IPS DF 19.7 (cell line): ENCODE results near the gene CD83.
"Not testable (repeated sequence)": the region's sequence is repeated elsewhere in the genome, so short reads cannot be mapped to it uniquely, and the experiment has no call there.

Source experiments
- DNase-seq: peaks from one replicate; pipeline ENCODE4 v3.0.0-alpha.2; 2013; ENCODE audit warnings: low read depth, low spot score

CD83 gene

DNA sequence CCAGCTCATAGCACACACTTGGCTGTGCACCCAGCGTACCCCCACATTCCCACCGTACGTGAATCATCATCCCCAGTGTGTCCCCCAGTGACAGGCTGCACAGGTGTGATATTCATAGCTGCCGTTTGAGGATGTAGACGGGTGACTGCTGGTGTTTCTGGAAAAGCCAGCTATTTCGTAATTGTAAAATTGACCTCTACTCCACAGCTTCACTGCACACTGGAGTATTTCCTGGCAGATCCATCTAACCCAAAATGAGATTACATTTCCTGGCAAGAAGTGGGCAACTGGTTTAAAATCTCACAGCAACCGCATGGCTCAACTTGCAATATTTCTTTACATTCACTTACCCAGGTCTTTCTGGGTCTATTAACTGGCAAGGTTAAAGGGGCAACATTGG is 30.3 kb downstream of the CD83 start:
- no peak for DNase-seq

DNA sequence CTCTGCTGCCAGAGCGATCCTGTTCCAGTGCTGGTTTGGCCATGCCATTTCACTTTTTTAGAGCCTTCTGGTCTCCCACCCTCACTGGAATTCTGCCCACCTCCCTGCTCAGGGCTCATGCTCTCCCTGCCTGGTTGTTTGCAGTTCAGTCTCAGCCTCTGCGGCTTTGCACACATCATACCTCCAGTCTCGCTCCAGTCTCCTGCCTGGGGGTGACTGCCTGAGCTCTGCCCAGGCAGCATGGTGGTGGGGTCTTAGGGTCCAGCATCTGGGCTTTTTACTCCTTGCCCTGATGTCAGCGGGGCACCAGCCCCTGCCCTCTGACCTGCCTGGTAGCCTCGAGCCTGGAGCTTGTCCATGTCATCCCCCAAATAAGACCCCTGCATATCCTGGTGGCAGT is 30.9 kb downstream of the CD83 start:
- no peak for DNase-seq

DNA sequence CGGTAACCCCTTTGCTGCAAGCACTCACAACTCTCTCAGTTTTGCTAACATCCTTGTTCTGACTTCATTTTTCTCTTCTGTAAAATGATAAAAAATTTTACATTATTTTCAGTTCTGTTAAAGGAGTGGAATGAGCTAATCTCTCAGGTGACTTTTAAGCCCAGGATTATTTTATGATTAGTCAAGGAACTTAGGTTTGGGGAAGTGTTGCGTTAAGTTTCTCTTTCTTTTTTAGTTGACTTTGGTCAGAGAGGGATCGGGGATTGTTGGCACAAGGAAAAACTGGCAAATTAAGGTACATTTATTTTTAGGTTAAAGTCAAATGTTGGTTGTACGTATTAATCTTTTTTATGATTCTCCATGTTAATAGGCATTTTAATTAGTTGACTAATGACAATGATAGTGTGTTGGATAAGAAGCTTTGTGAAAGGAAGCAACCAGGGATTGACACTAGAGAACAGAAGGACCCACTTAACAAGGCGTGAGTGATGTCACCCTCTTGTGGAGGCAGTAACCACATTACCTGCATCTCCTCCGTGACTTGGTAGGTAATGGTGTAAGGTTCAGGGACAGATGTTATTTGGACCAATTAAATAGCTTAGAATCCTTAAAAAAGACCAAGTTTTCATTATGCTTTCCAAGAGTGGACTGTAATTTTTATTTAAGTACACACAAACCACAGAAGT is 31.6 kb downstream of the CD83 start:
- no peak for DNase-seq

DNA sequence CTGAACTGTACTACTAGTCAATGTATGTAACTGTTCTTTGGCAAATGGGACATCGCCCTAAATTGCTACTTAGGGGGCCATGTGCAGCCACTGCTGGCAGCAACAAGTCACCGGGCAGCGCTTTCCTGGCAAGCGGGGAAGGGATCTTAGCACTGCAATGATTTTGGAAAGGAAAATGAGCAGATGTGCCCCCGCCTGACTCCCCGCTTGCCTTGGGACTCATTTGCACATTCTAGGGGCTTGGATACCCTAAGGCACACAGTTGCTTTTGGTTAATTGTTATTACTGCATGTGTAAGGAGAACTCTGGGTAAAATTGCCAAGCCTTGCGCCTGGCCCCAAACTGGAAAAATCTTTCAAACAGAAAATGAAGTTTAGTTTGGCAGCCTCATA is 32.2 kb downstream of the CD83 start:
- DNase-seq: no peak

- not testable (repeated sequence) for DNase-seq
These were observed 33.7 kb downstream of the CD83 start for GRCh38 chr6:14151300-14151699.

DNA sequence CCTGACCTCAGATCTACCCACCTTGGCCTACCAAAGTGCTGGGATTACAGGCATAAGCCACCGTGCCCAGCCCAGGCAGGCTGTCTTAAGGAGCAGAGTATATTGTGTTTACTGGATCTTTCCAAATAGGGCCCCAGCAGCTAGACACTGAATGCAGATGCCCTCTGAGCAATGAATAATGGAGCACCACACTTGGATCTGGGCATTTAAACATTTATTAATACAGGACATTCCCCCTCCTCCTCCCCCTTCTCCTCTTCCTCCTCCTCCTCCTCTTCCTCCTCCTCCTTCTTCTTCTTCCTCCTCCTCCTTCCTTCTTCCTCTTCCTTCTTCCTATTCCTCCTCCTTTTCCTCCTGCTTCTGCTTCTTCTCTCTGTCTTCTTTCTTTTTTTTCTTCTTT is 34.2 kb downstream of the CD83 start:
- DNase-seq: no peak

DNA sequence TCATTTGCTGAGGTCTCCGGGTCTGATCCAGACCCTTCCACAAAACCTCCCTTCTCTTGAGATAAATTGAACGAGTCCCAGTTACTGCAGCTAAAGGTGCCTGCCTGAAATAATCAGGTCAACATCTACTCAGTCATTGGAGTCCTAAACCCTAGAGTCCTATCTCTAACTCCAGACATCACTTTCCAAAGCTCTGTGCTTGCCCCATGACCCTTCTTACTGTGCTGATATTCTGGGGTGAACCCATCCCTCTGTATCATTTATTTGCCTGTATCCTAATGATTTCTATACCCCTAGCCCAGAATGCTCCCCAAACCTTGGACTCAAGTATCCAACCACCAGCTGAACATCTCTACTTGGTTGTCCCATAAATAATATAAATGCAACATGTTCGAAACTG is 35.7 kb downstream of the CD83 start:
- no peak for DNase-seq

DNA sequence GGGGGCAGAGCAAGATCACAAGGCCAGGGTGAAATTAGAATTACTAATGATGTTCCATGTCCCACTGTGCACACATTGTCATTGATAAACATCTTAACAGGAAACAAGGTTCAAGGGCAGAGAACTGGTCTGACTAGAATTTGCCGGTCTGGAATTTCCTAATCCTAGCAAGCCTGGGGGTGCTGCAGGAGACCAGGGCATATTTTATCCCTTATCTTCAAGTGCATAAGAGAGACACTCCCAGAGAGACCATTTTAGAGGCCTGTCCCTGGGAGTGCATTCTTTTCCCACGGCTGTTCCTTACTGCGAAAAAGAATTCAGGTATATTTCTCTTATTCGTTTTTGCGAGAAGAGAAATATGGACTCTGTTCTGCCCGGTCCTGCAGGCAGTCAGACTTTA is 41.5 kb downstream of the CD83 start:
- peak; percentile 20 for DNase-seq

DNA sequence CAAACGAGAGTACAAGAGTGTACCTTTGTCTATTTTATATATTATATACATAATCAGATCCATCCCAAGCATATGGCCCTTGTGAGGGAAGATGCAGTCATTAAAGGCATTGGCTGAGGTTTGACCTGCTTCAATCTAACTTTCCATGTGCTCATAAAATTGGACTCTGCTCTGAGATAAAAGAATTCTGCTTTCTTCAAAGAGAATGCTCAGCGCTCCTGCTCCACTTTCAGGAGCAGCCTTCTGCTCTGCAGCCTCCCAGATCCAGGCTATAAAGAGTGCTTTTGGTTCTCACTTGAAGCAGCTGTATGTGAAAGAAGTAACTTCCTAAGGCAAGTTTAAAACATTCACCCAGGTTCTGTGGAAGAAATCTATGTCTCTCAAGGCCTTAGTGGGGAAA is 45.3 kb downstream of the CD83 start:
- no peak for DNase-seq

DNA sequence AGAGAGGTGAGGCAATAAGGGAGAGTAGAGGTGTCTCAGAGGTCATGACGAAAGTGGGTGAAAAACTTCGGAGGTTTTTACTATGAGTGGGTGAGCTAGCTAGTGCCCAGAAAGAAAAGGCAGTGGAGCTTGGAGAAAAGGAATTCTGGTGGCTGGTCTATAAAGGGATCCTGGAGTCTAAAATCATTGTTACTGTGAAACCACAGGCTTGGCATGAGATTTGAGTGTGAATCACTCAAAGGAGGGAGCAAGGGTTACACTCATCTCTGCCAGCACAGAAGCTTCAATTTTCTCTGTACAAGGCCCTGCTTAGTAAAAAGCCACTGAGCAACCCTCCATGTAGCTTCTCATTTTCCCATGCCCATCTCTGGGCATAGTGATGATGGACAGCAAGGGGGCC is 47.5 kb downstream of the CD83 start:
- DNase-seq: no peak

DNA sequence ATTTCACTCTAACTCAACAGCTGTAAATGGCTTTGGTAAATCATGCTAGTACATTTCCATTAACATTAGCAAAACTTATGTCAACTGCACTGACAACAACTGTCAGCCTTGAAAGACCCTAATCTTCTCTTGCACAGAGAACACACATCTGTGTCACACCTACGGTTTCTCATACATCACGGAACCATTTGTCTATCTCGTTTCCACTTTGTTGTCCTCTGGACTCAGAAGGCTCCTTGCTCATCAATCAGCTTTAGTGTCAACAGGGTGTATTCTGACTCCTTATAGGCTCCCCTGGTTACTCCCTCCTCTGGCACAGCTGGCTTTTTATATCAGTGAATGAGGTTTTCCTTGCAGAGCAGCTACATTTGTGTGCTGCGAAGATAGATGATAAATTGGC is 49.3 kb downstream of the CD83 start:
- no peak for DNase-seq

GRCh38 chr6:14170128-14170527 is 52.6 kb downstream of the CD83 start:
- DNase-seq: no peak

DNA sequence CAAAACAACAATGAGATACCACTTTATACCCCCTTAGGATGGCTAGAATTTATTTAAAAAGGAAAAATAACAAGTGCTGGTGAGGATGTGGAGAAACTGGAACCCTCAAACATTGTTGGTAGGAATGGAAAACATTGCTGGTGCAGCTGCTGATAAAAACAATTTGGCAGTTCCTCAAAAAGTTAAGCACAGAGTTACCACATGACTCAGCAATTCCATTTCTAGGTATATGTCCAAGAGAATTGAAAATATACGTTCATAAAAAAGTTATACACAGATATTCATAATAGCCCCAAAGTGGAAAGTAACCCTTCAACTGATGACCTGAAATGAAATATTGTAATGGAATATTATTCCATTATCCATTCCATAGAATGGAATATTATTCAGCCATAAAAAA is 55.0 kb downstream of the CD83 start:
- DNase-seq: no peak

DNA sequence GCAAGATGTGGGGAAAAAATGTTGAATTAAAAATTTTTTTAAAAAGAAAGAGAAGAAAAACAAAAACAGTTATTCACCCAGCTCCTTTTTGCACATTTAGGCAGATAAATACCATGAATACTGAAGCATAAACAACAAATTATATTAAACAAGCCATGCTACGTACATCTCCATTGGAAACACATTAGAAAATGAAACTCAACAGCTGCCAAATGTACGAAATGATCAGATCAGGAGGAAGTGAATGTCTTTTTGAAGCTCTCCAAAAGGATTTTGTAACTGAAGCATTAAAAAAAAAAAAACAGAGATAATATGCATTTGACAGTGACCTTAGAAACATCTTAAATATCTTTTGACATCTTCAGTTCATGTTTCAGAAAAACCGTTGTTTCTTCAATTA is 56.7 kb downstream of the CD83 start:
- no peak for DNase-seq

- DNase-seq: no peak
These were observed 57.4 kb downstream of the CD83 start for GRCh38 chr6:14174996-14175395.

DNA sequence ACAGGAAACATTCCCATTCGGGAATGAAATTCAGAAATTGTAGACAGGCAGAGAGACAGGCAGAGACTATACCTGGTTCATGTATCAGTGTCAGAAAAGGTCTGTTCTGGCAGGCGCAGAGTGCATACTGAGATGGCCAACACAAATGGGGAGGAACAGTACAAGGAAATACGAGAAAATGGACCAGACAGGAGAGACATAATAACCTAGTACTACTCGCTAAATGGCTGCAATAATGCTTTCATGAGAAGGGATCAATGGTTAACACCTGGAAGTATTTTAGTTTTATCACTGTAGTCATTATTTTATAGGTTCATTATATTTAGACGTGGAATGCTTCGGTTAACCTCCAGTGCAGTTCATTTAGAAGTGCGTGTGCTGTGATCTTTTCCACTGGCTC is 58.9 kb downstream of the CD83 start:
- no peak for DNase-seq

GRCh38 chr6:14177413-14178082 is 60.0 kb downstream of the CD83 start:
- DNase-seq: no peak

GRCh38 chr6:14178083-14178445 is 60.5 kb downstream of the CD83 start:
- no peak for DNase-seq

DNA sequence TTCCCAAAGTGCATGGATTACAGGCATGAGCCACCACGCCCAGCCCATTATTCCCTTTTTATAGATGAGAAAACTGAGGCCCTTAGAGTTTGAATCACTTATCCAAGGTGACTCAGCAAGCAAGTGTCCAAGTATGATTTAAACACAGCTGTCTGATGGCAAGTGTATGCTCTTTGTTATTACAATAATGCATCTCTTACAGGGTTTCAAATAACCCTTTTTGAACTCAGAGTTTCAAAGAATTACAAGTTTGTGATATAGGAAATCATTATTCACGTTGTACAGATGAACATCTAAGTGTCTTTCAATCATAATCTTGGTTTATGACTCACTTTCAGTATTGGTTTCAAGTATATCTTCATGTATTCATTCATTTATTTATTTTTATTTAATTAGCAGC is 63.0 kb downstream of the CD83 start:
- no peak for DNase-seq

- DNase-seq: no peak
These were observed 65.3 kb downstream of the CD83 start for GRCh38 chr6:14182916-14183315.
